GM19467 (cell line): Measurements from ENCODE around the gene MT1M.
"Not testable (repeated sequence)": the region's sequence is repeated elsewhere in the genome, so short reads cannot be mapped to it uniquely, and the experiment has no call there.

Source experiments
- ATAC-seq: cut with Tn5 transposase; IDR thresholded peaks from one replicate; pipeline ENCODE4 v1.9.1; 2021; ENCODE audit warnings: mild to moderate bottlenecking, moderate library complexity; ENCODE audit not compliant: unreplicated experiment

The MT1M gene

DNA sequence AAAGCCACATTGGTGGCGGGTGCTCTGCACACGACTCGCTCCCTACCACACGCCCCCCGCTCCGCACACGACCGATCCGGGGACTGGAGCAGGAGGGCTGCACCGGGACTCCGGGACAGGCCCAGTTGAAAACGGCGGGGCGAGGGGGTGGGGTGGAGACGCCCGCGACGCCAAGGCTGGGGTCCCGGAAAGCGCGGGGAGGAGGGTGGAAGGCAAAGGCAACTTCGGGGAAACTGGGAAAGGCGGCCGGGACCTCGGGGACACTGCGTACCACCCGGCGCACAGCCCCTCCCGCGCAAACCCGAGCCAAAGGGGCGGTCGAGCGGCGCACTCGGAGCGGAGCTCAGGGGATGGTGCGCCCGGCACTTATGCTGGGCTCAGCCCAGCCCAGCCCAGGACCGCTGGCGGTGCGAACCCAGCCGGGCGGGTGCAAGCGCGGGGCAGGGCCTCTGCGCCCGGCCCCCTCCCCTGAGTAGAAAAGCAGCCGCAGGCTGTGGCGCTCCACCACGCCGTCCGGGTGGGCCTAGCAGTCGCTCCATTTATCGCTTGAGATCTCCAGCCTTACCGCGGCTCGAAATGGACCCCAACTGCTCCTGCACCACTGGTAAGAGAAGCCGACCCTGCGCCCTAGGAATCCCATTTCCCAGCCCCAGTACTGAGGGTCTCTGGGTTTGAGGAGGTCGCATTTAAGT is at the start of gene MT1M:
TSS of gene MT1M (plus strand) at position 504 of the 692 bp plus-strand sequence. CDS start at position 577, 73 bp downstream.
- ATAC-seq, result no peak

- not testable (repeated sequence) for ATAC-seq
Measured at GRCh38 chr16:56582911-56583310, 49.5 kb upstream of the MT1M start.

DNA sequence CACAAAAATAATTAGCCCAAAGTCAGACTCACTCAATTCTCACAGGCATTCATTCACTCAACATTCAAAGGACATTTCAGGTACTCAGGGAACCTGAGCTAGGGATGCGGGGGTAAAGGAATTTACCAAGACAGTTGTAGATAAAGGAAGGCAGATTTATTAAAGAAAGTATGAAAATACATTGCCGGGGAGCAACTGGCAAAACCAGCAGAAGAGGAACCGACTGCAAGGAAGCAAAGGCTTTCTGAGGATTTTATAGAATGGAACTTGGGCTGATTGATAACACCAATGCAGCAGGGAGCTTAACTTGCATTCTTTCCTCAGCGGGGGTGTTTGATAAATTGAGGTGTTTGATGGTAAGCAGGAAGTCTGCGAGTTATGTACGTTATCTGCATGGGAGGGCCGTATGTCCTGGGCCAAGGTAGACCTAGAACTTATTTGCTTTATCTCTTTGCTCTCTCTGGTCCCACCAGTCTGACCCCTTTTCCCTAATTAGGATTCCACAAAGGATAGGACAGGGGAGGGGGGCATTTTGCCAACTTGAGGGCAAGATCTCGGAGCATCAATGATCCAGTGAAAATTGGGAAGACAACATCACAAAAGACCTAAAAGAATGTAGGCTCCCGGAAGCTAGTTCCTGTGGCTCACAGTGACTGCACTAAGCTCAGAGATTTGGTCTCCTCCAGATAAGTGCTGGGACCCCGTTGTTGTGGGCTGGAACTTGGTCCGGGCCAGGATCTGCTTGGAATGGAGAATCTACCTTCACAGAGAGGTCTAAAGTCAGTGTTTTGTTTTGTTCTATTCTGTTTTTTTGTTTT is 48.9 kb upstream of the MT1M start:
- no peak for ATAC-seq

- ATAC-seq, result no peak
Measured at GRCh38 chr16:56584276-56584675, 48.2 kb upstream of the MT1M start.

- ATAC-seq, result no peak
Measured at GRCh38 chr16:56588781-56589140, 43.7 kb upstream of the MT1M start.

GRCh38 chr16:56589141-56590039 is 43.1 kb upstream of the MT1M start, which contains the start of gene MT3:
MT3 (plus strand) TSS chr16:56589528; CDS start chr16:56589591, 63 bp downstream.
- ATAC-seq, result no peak

- no peak for ATAC-seq
Measured at GRCh38 chr16:56591377-56592060, 40.9 kb upstream of the MT1M start.

DNA sequence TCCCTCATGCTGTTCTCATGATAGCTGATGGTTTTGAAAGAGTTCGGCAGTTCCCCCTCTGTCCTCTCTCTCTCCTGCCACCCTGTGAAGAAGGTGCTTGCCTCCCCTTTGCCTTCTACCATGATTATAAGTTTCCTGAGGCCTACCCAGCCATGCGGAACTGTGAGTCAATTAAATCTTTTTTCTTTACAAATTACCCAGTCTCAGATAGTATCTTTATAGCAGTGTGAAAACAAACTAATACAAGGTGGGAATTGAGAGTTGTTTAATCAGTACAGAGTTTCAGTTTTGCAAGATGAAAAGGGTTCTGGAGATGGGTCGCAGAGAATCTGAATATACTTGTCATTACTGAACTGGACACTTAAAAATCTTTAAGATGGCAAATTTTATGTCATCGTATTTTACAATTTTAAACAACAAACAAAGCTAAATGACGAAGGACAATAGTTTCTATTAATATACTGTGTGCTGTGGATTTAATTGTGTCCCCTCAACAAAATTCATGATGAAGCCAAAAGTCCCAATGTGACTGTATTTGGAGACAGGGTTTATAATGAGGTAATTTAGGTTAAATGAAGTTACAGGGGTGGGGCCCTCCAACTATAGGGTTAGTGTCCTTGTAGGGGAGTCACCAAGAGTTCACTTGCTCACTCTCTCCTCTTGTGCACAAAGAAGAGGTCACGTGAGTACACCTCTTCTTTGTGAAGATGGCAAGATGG is 38.7 kb upstream of the MT1M start:
- no peak for ATAC-seq

DNA sequence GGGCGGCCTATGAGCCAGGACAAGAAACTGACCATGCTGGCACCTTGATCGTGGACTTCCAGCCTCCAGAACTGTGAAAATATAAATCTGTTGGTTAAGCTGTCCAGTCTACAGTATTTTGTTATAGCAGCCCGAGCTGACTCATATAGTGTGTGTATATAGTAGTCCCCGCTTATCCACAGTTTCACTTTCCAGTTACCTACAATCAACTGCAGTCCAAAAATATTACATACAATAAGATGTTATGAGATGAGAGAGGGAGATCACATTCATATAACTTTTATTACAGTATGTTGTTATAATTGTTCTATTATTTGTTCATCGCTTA is 38.2 kb upstream of the MT1M start:
- no peak for ATAC-seq

- no peak for ATAC-seq
Measured at GRCh38 chr16:56600398-56600999, 32.0 kb upstream of the MT1M start.

DNA sequence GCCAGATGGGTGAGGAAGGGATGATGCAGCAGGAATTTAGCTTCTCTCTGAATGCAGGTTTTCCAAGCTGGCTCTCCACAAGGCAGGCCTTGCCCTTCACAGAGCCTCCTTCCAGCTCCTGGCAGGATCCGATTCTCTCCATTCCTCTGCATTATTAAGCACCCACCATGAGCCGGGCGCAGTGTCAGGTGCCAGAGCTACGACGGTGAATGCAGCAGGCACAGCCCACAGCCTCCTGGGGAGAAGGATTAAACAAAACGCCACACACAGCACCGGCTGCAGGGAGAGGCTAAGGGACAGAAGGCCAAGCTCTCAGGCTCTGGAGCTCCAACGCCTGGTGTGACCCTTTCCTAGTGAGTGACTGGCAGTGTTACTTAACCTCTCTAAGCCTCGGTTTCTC is 31.1 kb upstream of the MT1M start:
- ATAC-seq, result no peak

- no peak for ATAC-seq
Measured at GRCh38 chr16:56603589-56603988, 28.9 kb upstream of the MT1M start.

- ATAC-seq, result no peak
Measured at GRCh38 chr16:56604966-56605365, 27.5 kb upstream of the MT1M start.

DNA sequence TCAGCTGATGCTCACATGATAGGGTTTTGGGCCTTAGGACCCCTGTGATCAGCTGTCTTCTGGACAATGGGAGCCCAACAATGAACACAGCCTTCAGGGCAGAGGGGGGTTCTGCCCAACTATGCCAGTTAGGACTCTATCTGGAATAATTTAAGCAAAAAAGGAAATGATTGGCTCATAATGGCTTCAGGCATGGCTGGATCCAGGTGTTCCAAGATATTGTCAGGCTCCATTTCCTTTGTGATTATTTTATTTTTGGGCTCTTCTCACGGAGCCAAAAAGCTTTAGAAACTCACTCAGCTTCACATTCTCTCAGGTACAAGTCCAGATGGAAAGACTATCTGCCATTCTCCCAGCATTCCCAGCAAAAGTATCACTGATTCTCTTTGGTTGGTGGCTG is 27.0 kb upstream of the MT1M start:
- no peak for ATAC-seq

GRCh38 chr16:56606071-56606475 is 26.4 kb upstream of the MT1M start:
- ATAC-seq, result no peak

- ATAC-seq, result no peak
Measured at GRCh38 chr16:56606476-56607108, 25.9 kb upstream of the MT1M start.

DNA sequence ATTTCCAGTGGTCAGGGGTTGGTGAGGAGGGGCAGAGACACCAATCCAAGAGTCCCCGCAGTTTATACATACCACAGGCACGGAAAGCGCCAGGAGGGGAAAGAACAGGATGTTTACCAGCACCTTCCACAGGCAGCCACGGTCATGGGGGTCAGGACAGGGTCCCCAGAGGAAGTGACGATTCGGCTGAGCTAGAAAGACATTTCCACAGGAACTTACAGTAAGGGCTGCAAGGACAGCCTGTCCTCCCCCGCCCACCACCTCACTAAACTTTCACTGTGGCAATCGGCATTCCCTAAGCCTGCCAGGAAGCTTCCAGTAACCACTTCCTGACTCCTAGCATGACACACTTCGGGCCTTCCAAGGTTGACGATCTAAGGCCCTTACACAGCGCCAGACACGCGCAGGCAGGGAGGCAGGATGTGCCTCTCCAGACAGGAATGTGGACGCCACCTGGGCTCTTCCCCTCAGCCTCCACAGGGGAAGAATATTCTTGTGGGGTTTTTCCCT is 25.3 kb upstream of the MT1M start:
- ATAC-seq, result no peak

GRCh38 chr16:56607675-56608042 is 24.8 kb upstream of the MT1M start:
- ATAC-seq, result no peak
